MCF 10A (cell line): ENCODE data around the gene B9D1. TPM values are rescaled to one million over a fixed set of nuclear protein-coding genes. Genes with fewer than 3 reads are reported as not detected.
"Not testable (repeated sequence)": the region's sequence is repeated elsewhere in the genome, so short reads cannot be mapped to it uniquely, and the experiment has no call there.

Experiments
- BruUV-seq: library from RNA; stranded (reverse); fragments of 400-500 nt; replicated peaks from 2 replicates; lab custom pipeline; 2021; lab: Mats Ljungman, UMichigan
- CTCF ChIA-PET: fragments of 300-600 bp; sonication (Branson Sonifier 250); formaldehyde crosslinking; extraction: SDS; loops from one replicate; lab custom pipeline; 2021; ENCODE audit warnings: antibody characterized with exemption, inconsistent platforms; lab: Yijun Ruan, JAX
- POLR2A ChIA-PET: fragments of 300-600, 350-650 bp; sonication (Branson Sonifier 250); formaldehyde crosslinking; extraction: SDS; loops from one replicate; lab custom pipeline; 2020; ENCODE audit warnings: antibody characterized with exemption, inconsistent platforms; lab: Yijun Ruan, JAX
- DNase-seq: peaks from one replicate; pipeline ENCODE4 v3.0.0-alpha.2; 2018; ENCODE audit not compliant: unreplicated experiment
- H3K27ac Mint-ChIP-seq: one replicate; pipeline ENCODE4 v1.8.0; 2022; ENCODE audit warnings: mild to moderate bottlenecking, low read depth, mixed read lengths; ENCODE audit not compliant: unreplicated experiment
- H3K27me3 Mint-ChIP-seq: one replicate; pipeline ENCODE4 v1.8.0; 2022; ENCODE audit warnings: mixed read lengths; ENCODE audit not compliant: insufficient read depth, unreplicated experiment
- H3K36me3 Mint-ChIP-seq: one replicate; pipeline ENCODE4 v1.8.0; 2022; ENCODE audit warnings: mild to moderate bottlenecking, moderate library complexity, mixed read lengths; ENCODE audit not compliant: insufficient read depth, unreplicated experiment
- H3K4me1 Mint-ChIP-seq: one replicate; pipeline ENCODE4 v1.8.0; 2022; ENCODE audit warnings: mixed read lengths; ENCODE audit not compliant: insufficient read depth, unreplicated experiment
- H3K4me3 Mint-ChIP-seq: one replicate; pipeline ENCODE4 v1.8.0; 2022; ENCODE audit warnings: mild to moderate bottlenecking, moderate library complexity, mixed read lengths; ENCODE audit not compliant: unreplicated experiment
- H3K9me3 Mint-ChIP-seq: one replicate; pipeline ENCODE4 v1.8.0; 2022; ENCODE audit warnings: mixed read lengths; ENCODE audit not compliant: unreplicated experiment
- intact Hi-C: fragments of 100-400 bp; cut with micrococcal nuclease; formaldehyde crosslinking; loops from 2 replicates; pipeline ENCODE4 v1.14.1; 2022
- total RNA-seq: library from RNA; stranded (reverse); gene quantifications from 2 replicates; pipeline ENCODE4 v1.2.3, GENCODE V29; 2022
- TF ChIP-seq, protein P1 (sequence below): fragments of 200-600 bp; IDR thresholded peaks from one replicate; pipeline ENCODE4 v1.8.0; 2022; ENCODE audit warnings: antibody characterized with exemption, mild to moderate bottlenecking; ENCODE audit not compliant: unreplicated experiment

B9D1 gene
- total RNA-seq, 1 experiment from 2014 or later, result 33.0 TPM

DNA sequence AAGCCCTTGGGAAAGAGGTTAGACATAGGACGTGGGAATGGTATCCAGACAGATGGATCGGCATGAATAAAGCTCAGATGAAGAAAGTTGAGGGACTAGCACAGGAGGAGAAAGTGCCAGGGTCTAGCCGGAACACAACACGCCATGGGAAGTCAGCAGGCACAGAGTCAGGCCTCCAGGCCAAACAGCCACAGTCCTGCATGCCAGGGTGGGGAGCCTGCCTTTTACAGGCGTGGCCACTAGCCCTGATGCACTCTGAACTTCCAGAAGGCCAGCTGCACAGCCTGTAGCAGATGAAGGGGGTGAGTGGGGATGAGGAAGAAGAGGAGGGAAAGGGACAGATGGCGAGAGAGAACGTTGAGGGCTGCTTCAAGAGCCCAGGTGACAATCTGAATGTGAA is 5.2 kb downstream of the B9D1 start:
- Mint-ChIP-seq H3K36me3 (peaks cover 21% of the 10 kb centered on the region), H3K4me1 (peaks cover 22% of the 10 kb centered on the region), H3K27me3 (no peaks in the 10 kb centered on the region), H3K27ac (no peak overlapping the region), H3K9me3 (no peaks in the 10 kb centered on the region), H3K4me3 (no peak overlapping the region)
- ChIA-PET CTCF (interaction anchor here (0.8 kb wide), 1 partner anchor 1459 kb away, joined by 3 read pairs; no protein-coding TSS in a partner anchor), POLR2A (no interaction called here)
- intact Hi-C loops, result no loop called here
- no peak for DNase-seq
- TF ChIP-seq, protein P1, sequence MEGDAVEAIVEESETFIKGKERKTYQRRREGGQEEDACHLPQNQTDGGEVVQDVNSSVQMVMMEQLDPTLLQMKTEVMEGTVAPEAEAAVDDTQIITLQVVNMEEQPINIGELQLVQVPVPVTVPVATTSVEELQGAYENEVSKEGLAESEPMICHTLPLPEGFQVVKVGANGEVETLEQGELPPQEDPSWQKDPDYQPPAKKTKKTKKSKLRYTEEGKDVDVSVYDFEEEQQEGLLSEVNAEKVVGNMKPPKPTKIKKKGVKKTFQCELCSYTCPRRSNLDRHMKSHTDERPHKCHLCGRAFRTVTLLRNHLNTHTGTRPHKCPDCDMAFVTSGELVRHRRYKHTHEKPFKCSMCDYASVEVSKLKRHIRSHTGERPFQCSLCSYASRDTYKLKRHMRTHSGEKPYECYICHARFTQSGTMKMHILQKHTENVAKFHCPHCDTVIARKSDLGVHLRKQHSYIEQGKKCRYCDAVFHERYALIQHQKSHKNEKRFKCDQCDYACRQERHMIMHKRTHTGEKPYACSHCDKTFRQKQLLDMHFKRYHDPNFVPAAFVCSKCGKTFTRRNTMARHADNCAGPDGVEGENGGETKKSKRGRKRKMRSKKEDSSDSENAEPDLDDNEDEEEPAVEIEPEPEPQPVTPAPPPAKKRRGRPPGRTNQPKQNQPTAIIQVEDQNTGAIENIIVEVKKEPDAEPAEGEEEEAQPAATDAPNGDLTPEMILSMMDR, result no peak
- BruUV-seq, result no TSS peak

DNA sequence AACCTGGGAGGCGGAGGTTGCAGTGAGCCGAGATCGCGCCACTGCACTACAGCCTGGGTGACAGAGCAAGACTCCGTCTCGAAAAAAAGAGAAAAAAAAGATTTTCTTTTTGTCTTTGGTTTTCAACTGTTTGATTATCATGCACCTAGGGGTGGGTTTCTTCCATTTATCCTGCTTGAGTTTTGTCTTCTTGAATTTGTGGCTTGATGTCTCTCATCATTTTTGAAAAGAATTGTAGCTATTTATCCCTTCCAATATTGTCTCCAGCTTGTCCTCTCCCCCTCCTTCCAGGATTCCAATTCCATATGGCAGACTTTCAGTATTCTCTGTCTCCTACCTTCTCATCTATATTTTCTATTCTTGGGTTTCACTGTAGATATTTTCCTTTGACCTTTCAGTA is 7.8 kb downstream of the B9D1 start:
- DNase-seq, result no peak
- peak overlapping the region; percentile 64 for H3K27ac Mint-ChIP-seq
- TF ChIP-seq, protein P1, result no peak
- intact Hi-C loops, result no loop called here
- peaks cover 14% of the 10 kb centered on the region for H3K4me1 Mint-ChIP-seq
- no peak overlapping the region for H3K4me3 Mint-ChIP-seq
- H3K9me3 Mint-ChIP-seq, result no peaks in the 10 kb centered on the region
- no peaks in the 10 kb centered on the region for H3K27me3 Mint-ChIP-seq
- peaks cover 26% of the 10 kb centered on the region for H3K36me3 Mint-ChIP-seq
- POLR2A ChIA-PET, result interaction anchor here (0.7 to 1.4 kb wide), 5 partner anchors 8 to 27 kb away, joined by 3 to 13 read pairs (median 3); partner anchors contain the start of gene B9D1
- BruUV-seq, result no TSS peak
- CTCF ChIA-PET, result interaction anchor here (1.1 to 1.9 kb wide), 4 partner anchors 8 to 411 kb away, joined by 3 to 9 read pairs (median 6); partner anchors contain the start of genes B9D1 and MAPK7

DNA sequence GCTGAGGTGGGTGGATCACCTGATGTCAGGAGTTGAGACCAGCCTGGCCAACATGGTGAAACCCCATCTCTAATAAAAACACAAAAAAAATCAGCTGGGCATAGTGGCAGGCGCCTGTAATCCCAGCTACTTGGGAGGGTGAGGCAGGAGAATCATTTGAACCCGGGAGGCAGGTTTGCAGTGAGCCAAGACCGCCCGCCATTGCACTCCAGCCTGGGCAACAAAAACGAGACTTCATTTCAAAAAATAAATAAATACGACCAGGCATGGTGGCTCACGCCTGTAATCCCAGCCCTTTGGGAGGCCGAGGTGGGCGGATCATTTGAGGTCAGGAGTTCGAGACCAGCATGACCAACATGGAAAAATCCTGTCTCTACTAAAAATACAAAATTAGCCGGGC is 9.1 kb downstream of the B9D1 start:
- POLR2A ChIA-PET, result interaction anchor here (0.7 to 1.4 kb wide), 4 partner anchors 9 to 95 kb away, joined by 3 to 13 read pairs (median 3); partner anchors contain the start of gene B9D1
- CTCF ChIA-PET, result interaction anchor here (1.3 to 1.9 kb wide), 3 partner anchors 9 to 94 kb away, joined by 3 to 9 read pairs (median 7); partner anchors contain the start of gene B9D1
- H3K27ac Mint-ChIP-seq, DNase-seq, H3K4me3 Mint-ChIP-seq, BruUV-seq, H3K9me3 Mint-ChIP-seq, intact Hi-C loops, H3K27me3 Mint-ChIP-seq: not testable (repeated sequence)
- Mint-ChIP-seq H3K4me1 (peaks cover 14% of the 10 kb centered on the region), H3K36me3 (peaks cover 17% of the 10 kb centered on the region)

DNA sequence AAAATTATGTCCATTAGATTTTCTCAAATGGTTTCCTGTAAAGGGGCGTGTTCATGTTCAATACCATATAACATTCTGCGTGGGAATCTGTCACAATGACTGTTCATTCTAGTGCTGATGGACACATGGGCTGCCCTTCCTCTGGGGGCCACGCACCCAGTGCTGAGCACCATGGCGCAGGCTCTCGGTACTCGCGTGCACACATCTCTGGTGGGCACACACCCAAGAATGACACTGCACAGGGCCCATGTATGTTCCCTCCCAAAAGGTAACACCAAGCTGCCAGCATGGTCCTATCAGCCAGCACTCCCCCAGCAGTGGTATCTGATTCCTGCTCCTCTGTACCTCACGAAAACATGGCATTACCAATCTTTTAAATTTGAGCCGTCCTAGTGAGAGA is 13.7 kb downstream of the B9D1 start:
- DNase-seq, result no peak
- H3K9me3 Mint-ChIP-seq, result no peaks in the 10 kb centered on the region
- H3K4me1 Mint-ChIP-seq, result peaks cover 11% of the 10 kb centered on the region
- POLR2A ChIA-PET, result interaction anchor here (0.7 kb wide), 2 partner anchors 11 to 419 kb away, joined by 3 read pairs; no protein-coding TSS in a partner anchor
- H3K4me3 Mint-ChIP-seq, result no peak overlapping the region
- no TSS peak for BruUV-seq
- CTCF ChIA-PET, result no interaction called here
- TF ChIP-seq, protein P1, result no peak
- peaks cover 8% of the 10 kb centered on the region for H3K36me3 Mint-ChIP-seq
- intact Hi-C loops, result no loop called here
- H3K27me3 Mint-ChIP-seq, result no peaks in the 10 kb centered on the region
- no peak overlapping the region for H3K27ac Mint-ChIP-seq
